ENCODE data around the gene RGS1.

Gene RGS1

DNA sequence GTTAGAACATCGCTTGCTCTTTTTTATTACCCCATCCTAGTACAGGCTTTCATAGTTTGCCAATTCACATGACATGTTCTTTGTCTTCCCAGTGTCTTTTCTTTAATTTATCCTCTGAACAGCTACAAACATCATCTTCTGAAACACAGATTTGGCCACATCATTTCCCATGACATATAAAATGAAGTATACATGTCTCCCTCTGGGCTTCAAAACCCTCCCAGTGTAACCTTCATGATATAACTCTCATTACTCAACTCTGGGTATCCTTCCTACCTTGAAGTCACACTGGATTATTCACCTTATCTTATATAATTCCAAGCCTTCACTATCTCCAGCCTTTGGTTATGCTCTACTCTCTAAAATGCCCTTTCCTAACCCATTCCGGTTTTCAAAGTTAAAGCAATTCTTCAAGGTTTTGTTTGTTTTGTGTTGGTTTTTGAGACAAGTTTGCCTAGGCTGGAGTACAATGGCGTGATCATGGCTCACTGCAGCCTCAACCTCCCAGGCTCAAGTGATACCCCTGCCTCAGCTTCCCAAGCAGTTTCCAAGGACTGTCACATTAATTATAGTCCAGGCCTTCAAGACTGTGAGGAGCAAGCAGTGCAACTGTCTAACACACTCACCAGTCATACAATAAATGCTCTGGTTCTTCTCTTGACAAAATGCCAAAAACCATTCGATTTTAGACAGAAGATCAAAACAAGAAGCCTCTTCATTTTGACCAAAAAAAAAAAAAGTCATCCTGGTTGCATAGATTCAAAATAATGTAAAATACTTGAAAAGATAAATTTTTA, 5.8 kb downstream of the RGS1 start:
- DNase-seq (ENCODE audit: low read depth) = no peak

- no peak for DNase-seq (ENCODE audit: low read depth)
Observed at GRCh38 chr1:192584866-192585265, 9.3 kb downstream of the RGS1 start.

GRCh38 chr1:192587386-192588266, 12.1 kb downstream of the RGS1 start:
- DNase-seq (ENCODE audit: low read depth) = no peak

- DNase-seq (ENCODE audit: low read depth) = no peak
Observed at GRCh38 chr1:192588546-192588945, 13.0 kb downstream of the RGS1 start.

DNA sequence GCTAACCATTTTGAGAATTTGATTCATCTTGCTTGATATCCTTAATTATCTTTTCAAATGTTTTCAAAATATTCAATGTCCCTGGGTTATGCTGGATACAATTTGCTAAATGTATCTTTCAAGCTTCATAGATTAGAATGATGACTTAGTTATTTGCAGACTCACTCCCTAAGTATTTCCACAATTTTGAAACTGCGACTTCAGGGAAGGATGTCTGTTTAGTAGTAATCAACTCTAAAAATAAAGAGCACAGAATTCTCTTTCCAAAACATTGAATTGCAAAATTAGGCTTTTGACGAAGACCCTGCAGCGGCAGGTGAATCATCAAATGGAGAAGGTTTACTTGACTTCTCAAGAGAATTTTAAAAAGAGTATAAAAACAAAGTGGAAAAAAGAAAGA, 14.2 kb downstream of the RGS1 start:
- no peak for DNase-seq (ENCODE audit: low read depth)

DNA sequence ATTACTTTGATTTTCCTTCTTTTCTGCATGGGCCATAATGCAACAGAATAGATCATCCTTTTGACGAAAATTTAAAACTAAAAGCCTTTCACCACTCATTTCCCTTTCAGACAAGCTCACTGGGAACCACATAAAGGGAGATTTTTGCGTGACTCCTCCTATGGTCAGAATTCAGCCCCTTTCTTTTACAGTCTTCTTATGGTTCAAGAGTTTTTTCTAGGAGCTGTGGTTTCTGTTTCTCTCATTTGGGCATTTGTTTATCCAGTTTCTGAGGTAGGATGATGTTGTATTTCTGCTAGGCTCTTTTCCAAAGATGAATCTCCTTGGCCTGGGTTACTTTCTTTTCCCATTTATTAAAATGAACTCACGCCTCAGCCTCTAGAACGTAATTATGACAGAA, 16.9 kb downstream of the RGS1 start:
- no peak for DNase-seq (ENCODE audit: low read depth)

GRCh38 chr1:192592981-192593708, 17.6 kb downstream of the RGS1 start:
- no peak for DNase-seq (ENCODE audit: low read depth)

DNA sequence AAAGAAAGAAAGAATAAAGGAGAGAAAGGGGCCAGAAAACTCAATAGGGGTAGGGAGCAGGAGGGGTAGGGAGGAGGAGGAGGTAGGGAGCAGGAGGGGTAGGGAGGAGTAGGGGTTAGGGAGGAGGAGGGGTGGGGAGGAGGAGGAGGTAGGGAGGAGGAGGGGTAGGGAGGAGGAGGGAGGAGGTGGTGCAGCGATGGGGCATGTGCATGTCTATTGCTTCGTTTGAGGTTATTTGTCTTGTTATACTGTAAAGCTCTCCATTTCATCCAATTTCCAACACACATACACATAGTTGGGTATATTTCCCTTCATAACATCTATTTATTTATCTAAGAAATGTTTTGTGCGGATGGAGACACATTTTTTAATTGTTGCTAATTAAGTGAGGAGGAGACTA, 19.7 kb downstream of the RGS1 start:
- no peak for DNase-seq (ENCODE audit: low read depth)

DNA sequence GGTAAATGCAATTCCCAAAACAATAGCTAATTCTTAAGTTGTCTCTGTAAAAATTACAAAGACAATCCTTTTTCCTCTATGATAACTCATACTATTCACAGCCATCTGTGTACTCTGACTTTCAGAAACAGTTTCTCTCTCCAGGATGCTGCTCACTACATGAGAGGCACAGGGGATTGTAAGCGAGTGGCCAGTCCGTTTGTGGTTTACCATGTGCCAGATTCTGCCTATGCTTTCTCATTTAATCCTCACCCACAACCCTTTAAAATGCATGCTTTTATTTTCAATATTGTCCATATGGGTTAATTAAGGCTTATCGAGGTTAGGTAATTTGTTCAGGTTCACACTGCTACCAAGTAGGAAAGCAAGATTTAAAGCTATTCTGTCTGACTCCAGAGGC, 23.0 kb downstream of the RGS1 start:
- no peak for DNase-seq (ENCODE audit: low read depth)

GRCh38 chr1:192600275-192600674, 24.7 kb downstream of the RGS1 start:
- DNase-seq (ENCODE audit: low read depth) = no peak

DNA sequence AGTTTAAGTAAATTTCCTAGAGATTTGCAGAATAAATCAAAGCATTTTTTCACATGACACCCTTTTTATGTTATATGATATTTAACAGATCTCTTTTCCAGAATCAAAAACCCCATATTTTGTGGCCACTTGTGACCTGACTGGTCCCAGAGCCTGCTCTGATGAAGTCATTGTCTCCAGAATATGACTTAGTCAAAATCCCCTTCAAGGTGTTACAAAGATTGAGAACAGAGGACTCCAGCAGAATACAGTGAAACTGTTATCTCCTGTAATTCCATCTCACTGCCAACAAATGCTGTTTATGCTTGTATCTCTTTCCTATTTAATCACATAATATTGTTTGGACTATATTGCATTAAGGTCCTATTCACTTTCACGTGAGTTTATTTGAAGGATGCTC, 25.6 kb downstream of the RGS1 start:
- no peak for DNase-seq (ENCODE audit: low read depth)

GRCh38 chr1:192601567-192601966, 26.0 kb downstream of the RGS1 start:
- no peak for DNase-seq (ENCODE audit: low read depth)

DNA sequence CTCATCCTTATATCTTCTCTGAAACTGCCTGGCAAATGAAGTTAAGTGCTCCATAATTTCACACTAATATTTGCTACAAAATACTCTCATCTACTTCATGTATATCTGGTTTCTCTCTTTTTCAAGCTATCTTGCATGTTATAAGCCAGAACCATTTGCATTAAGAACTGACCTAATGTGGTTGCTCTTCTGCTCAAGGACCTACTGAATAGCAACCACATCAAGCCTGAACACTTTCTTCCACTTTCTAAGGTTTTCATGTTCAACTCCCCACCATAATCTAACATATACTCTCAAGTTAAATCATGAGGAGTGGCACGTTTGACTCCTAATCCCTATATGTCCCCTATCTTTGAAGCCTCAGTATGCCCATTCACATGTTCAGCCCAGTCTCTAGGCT, 27.2 kb downstream of the RGS1 start:
- no peak for DNase-seq (ENCODE audit: low read depth)

GRCh38 chr1:192603218-192603787, 27.7 kb downstream of the RGS1 start:
- no peak for DNase-seq (ENCODE audit: low read depth)

GRCh38 chr1:192604979-192605620, 29.5 kb downstream of the RGS1 start:
- DNase-seq (ENCODE audit: low read depth) = no peak

DNA sequence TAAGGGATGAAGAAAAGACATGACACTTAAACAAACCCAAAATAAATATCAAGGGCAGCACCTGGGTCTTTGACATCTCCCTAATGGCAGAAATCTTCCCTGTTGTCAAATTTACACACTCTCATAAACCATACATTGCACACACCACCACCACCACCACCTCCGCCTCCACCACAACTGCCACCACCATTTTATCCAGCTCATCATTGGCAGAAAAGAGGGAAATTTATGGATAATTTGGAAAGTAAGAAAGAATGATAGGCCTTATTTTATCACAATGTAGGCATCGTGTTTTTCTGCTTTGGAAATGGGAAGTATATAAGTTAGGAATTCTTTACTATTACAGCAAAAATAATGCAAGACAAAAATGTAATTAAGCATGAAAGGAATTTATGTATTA, 33.1 kb downstream of the RGS1 start:
- DNase-seq (ENCODE audit: low read depth) = no peak

DNA sequence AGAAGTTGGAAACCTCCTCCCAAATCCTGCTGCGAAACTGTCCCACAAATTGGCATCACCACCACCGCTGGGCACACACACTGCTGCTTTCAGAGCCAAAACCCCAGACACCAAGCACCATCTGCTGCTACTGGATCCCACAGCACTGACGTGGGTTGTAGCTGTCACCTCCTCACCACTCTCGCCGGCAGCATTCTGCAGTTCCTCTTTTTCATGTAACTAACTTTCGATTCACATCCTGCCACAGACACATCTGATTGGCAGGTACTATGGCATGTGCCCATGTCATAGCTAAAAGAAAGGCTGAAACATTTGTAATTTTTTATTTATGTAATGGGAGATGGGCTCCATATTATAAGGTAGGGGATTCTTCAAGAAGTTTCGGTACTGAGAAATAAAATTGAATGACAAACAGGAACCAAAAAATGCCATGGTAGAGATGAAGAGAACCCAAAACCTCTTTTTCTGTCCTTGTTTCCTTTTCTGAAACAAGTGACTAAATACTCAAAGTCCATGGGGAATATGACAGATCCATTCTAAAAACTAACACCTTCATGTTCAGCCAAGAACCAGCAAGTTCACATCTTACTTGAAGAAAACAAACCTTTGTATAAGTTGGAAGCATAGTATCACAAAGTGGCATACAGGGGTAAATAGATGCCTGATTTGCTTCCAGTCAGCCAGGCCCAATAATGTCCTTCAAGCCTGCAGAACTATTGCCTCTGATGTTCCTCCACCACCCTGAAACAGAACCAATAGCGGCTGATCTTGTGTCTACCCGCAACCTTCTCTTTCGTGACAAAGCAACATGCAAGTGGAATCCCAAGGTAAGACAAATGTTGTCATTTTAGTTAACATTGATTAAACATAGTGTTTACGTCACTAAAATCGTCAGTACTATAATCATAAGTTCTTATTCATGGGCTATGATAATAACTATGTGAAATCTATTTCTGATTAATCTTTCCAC, 33.8 kb downstream of the RGS1 start:
- DNase-seq (ENCODE audit: low read depth) = peak; percentile 23

- DNase-seq (ENCODE audit: low read depth) = no peak
Observed at GRCh38 chr1:192610112-192610889, 34.7 kb downstream of the RGS1 start.

DNA sequence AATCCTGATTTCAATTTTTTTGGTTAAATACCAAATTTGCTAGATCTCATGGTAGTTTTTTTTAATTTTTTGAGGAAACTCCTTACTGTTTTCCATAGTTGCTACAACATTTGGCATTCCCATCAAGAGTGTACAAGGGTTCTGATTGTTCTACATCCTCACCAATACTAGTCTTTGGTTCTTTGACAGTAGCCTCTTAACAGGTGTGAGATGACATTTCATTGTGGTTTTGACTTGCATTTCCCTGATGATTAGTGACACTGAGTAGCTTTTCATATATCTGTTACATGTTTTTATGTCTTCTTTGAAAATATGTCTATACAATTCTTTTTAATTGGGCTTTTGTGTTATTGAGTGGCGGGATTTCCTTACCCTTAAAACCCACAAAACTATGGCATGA, 39.5 kb downstream of the RGS1 start:
- DNase-seq (ENCODE audit: low read depth) = no peak
